Pericardium fibroblast (primary cell): ENCODE data around the gene EMC9. TPM values are rescaled to one million over a fixed set of nuclear protein-coding genes. Genes with fewer than 3 reads are reported as not detected.

Source experiments
- total RNA-seq: library from RNA; depleted of rRNA; stranded (reverse); fragments of >200 nt; gene quantifications from 2 replicates; pipeline ENCODE4 v1.2.3, GENCODE V29; 2015

EMC9 gene, protein sequence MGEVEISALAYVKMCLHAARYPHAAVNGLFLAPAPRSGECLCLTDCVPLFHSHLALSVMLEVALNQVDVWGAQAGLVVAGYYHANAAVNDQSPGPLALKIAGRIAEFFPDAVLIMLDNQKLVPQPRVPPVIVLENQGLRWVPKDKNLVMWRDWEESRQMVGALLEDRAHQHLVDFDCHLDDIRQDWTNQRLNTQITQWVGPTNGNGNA
- total RNA-seq = 10.2 and 11.3 TPM in 2 replicates

DNA sequence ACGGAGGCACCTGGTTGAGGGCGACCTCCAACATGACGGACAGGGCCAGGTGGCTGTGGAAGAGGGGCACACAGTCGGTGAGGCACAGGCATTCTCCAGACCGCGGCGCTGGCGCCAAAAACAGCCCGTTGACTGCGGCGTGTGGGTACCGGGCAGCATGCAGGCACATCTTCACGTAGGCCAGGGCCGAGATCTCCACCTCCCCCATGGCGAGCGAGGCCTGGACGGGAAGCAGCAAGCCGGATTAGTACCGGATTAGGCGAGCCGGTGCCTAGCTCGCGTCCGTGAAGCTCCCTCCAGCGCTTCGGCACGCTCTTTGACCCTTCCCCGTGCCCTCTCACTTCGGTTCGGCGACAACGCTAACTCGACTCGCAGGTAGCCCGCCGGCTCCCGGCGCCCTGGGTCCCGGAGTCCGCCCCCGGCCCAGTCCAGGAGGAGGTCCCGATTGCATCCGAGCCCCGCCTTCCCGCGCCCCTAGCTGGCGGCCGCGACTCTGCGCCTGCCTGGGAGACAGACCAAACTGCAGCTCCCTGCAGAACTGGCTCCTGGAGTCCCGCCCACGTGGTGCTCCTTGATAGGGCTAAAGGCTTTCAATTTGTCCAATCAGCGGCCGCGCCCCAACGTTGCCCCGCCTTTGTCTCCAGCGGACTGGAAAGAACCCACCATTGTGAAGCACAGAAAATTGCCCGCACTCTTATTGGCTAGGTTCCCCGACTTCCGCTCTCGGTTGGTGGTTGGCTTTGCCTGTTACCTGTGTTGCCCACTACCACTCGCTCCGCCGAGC lies at the start of gene EMC9:
Gene EMC9 (minus strand): TSS at position 495 of the 784 bp plus-strand sequence. CDS start 287 bp downstream, at position 208.

DNA sequence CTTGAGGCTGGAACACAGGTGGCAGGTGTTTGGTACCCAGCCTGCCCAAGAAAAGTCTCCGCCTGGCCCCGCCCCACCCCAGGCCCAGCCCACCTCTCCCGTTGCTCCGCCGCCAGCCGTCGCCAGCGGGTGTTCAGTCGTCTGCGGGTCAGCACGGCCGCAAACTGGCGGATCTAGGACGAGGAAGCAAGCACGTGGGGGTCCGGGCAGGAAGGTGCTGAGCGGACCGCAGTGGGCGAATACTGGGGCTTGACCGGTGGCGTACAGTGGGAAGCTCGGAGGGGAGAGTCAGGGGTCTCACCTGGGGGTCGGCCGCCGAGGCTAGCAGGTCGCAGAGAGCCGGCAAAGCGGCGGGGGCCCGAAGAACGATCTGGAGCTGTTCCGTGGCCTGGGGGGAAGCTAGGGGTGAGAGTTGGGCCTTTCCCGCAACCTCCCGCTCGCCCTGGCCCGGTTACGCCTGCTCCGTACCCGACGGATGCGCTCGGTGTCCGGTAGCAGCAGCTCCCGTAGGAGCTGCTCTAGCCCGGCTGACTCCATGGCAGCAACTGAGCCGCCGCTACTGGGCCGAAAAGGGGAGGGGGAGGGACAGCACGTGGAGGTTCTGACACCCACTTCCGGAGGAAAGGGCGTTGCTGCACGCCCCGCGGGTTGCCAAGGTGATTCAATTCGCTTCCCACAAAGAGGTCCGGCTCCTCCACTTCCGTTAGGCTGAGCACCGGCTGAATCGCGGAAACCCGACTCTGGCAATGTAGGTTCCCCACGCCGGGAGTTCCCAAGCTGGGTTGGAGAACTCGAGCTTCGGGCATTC lies 47.1 kb upstream of the EMC9 start, which contains the start of gene IPO4:
Gene IPO4 (minus strand): TSS at position 566 of the 808 bp plus-strand sequence. CDS start 29 bp downstream, at position 537.

DNA sequence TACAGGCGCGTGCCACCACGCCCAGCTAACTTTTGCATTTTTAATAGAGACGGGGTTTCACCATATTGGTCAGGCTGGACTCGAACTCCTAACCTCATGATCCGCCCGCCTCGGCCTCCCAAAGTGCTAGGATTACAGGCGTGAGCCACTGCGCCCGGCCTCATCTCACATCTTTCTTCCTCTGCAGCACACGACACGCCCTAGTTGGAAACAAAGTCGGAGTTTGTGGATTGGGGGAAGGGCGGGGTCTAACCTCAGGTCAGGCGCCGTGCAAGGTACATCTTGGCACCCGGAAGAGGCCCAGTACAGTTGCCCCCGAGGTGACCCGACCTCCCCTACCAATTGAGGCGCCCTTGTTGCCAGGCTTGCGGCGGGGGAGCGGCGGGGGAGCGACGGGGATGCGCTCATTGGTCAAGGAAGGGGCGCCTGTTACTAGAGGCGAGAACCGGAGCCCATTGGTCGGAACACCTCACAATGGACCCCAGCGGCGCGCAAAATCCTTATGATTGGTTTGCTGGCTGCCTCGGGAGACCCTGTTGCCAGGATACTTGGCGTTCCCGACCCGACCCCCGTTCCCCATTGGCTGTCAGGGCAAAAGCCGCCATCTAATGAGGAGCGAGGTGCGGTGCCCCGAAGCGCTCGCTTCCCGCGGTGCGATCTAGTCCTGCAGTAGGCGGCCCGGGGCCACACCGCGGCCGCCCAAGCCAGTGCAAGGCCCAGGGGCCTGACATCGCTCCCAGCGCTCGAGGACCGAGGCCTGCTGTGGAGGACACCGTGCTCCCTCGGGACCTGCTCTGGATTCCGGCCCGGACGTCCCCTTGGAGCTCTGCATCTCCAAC lies 30.2 kb upstream of the EMC9 start, which contains the start of gene REC8:
Gene REC8 (plus strand): TSS at position 659 of the 839 bp plus-strand sequence. CDS start 473 bp downstream, outside the sequence.

DNA sequence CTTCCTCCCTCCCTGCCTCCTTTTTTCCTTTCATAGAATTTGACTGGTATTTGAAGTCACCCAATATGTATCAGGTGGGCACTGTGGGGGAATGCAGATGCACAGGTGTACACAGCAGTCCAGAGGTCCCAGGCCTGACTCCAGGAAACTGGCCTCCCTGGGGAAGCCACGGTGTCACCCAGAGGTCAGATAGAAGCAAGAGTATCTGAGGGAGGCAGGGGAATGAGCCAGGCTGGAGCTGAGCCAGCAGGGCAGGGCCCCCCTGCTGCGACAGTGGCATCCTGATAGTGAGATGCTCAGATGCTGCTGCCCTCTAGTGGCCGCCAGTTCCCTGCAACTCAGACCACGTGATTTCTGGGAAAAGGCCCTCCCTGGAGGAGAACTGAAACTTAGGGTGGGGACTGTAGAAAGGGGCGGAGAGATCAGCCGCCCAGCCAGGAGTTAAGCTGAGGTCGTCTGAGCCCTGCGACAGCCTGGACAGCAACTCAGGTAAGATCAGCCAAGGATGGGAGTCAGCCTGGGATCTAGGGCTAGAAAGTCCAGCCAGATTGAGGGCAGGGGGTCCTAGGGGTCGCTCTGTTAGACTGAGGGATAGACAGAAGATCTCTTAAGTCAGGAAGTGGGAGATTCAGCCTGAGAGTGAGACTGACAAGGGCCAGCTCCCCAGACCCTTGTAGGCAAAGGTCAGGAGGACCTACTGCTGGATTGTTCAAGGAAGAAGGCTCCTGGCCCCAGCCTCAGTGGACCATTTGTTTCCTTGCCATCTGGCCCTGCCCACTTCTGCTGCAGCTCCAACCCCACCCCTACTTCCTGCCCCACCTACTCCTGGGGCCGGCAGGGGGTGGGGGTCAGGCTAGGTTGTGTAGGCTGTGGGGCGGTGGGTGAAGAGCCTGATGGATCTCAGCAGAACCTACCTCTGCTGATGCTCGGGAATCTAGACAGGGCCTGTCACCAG lies 19.7 kb upstream of the EMC9 start, which contains the start of gene IRF9:
Gene IRF9 (plus strand): TSS at position 416 of the 955 bp plus-strand sequence. CDS start 880 bp downstream, outside the sequence.

DNA sequence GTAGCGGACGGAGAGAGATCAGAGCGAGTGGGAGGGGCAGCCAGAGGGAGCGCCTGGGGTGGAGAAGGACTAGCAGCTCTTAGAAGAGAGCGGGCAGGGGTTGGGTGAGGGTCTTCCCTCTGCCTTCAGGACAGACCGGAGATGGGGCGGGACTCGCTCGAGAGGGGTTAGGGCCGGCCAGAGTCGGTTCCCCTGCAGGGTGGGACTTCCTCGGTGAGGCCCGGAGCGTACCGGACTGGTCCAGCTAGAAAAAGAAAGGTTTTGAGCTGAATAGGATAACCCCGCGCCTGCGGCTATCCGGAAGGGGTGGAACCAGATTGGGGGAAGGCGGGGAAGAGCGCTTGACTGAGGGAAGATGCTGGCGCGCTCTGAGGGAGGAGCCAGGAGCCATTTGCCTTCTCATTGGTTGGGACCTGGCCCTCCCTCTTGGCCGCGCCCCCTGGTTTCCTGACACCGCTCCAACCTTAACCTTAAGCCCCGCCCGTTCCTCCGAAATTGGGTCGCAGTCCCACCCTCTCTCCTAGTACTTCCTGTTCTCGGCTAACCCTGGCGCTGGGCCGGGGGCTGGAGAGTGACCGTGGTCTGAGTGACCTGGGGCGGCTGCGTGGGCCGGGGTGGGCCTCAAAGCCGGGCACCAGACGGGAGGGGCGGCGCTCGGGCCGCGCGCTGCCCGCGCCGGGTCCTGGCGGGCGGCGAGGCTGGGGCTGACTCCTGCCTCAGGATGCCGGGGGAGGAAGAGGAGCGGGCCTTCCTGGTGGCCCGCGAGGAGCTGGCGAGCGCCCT lies 5.8 kb upstream of the EMC9 start, which contains the start of gene RNF31:
Gene RNF31 (plus strand): TSS at position 521 of the 783 bp plus-strand sequence. CDS start 201 bp downstream, at position 722.

DNA sequence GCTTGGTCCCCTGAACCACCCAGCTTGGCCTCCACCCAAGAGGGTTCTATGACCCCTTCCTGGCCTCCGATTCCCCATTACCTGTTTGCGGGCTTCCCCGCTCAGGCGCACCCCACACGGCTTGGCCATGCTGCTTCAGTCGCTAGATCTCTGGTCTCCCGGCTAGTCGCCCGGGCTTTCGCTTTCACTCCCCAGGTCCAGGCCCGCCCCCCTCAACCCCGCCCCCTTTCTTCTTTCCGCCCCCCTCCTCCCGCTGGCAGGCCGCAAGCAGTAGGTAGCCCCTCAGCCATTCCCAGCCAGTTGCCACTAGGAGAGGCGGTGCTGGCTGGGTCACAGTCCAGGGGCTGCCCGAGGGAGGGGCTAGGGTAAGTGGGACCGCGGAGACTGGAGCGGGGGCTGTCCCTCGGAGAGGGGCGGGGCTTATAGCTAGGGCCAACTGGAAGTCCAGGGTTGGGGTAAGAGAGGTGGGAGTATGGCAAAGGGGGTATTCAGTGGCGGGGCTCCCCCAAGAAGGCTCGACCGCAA lies 5.1 kb upstream of the EMC9 start, which contains the start of gene PSME2:
Gene PSME2 (minus strand): TSS at position 158 of the 525 bp plus-strand sequence. CDS start 29 bp downstream, at position 129.

DNA sequence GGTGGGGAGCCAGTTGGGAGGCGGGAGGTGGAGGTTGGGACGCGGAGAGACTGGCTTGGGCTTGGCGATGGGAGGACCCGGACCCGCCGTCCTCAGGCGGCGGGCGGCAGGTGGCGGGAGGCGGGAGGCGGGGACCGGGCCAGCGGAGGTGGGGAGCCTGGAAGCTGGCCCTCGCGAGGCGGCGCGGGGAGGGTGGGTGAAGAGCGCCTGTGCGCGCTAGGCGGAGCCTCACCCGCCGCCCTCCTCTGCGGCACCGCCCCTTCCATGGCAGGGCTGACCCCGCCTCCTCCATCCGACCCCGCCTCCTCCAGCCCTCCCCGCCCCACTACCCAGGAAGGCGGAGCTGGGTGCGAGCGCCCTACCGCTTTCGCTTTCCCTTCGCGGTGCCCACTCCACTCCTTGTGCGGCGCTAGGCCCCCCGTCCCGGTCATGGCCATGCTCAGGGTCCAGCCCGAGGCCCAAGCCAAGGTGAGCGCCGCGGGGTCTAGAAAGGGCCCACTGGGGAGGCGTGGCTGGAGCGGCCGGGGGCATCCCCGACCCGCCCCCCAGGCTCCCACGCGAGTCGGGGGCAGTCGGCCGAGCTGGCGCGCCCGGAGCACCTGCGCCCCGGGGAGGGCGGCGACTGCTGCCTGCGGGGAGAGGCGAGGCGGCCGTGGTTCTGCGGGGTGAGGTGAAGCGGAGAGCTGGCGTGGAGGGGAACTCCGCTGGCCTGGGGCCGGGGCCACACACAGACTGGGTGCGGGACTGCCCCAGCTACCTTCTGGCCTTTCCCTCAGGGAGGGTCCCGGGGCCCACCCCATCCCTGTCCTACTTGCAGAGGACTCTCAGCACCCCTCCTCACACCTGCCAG lies 5.3 kb downstream of the EMC9 start, which contains the start of gene PSME1:
Gene PSME1 (plus strand): TSS at position 361 of the 850 bp plus-strand sequence. CDS start 69 bp downstream, at position 430.

DNA sequence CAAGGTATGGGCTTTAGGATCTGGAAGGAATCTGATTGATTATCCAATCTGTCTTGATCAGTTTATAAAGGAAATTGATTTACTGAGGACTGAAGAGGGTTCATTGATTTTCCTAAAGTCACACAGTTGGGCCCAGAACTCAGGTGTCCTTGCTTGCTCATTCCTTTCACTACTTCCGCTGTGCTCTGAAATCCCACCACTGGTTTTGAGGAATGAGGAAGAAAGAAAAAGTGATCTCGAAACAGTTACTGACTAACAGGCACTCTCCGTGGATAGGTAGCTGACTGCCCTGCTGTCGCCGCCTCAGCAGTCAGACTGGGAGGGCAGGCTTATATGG lies 11.0 kb downstream of the EMC9 start, which contains the start of gene FITM1:
Gene FITM1 (plus strand): TSS at position 280 of the 337 bp plus-strand sequence. CDS start 905 bp downstream, outside the sequence.

DNA sequence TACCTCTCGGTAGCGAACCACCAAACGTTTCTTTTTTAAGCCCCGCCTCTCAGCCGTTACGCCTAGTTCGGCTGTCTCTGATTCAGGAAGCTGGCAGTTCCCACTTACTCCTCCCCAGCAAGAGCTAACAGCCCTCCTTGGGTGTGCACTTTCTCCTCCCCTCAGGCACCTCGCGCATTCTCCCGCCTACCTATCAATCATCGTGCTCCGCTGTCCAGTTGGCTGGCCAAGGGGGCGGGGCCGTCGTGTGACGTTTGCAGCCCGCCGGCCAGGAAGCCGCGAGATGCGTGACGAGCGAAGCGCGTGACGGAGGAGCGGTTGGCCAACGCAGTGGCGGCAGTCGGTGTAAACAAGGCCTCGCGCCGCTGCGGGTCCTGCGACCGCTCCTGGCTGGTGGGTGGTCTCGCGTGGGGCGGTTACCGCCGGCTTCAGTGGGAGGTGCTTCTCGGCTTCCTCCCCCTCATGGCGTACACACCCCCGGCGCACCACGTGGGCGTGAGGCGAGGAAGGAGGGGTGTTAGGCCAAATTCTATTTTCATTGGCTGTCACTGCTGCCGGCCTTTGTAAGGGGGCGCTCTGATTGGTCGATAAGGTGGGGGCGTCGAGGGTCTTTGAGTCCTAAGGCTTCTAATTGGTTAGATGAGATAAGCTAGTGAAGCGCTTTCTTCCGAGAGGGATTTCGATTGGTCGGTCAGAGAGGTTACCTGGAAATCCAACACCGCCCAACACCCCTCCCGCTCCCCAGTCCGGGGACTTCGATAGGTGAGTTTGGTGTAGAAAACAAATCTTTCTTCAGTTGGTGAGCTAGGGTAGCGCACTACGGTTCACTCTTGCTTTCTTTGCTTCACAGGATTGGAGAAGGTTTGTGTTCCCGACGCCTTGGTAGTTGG lies 26.6 kb downstream of the EMC9 start, which contains the start of the genes DCAF11 and NRL:
Gene DCAF11 (plus strand): TSS at position 246 of the 890 bp plus-strand sequence. CDS start 818 bp downstream, outside the sequence.
Gene NRL (minus strand): TSS at position 418 of the 890 bp plus-strand sequence. CDS start 32,101 bp downstream, outside the sequence.

DNA sequence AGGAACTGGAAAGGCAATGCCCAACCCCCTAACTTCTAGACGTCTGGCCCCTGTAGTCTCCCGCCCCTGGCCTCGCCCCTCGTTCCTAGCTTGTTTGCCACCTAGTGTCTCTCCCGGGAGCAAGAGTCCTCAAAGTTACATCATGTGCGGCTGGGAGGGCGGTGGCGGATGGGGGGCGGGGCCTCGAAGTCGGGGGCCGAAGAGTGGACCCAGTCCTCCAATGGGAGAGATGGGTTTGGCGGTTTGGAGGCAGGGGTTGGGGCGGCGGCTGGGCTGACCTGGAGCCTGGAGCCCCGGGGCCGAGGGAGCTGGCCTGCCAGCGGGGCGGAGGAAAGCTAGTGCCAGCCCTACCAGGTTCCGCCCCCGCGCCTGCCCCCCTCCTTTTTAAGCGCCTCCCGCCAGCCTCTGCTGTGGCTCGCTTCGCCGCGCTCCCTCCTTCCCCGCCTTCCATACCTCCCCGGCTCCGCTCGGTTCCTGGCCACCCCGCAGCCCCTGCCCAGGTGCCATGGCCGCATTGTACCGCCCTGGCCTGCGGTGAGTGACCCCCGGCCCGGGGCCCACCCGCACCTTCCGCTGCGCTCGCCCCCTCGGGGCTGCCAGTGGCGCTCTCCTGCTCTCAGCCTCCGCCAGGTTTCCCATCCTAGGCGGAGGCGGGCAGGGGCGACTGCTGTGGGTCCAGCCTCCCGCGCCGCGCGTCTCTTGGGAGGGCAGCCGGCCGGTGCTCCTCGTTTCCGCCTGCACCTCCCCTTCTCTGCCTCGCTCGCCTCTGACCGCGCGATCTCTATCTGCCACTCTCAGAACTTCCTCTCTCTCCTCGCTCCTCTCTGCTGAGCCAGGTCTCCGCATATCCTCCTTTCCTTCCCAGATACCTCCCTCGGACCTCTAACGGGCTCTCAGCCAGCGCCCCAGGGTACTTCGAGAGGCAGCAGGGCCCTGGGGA lies 47.2 kb downstream of the EMC9 start, which contains the start of gene PCK2:
Gene PCK2 (plus strand): TSS at position 411 of the 940 bp plus-strand sequence. CDS start 95 bp downstream, at position 506.

Other genes with a start within 250 kb of the EMC9 start
- gene DHRS4, start 187.8 kb downstream of the EMC9 start, total RNA-seq = 54.4 and 60.7 TPM in 2 replicates
- gene DHRS4L2, start 152.7 kb downstream of the EMC9 start, total RNA-seq = 10.5 and 19.1 TPM in 2 replicates
- gene CARMIL3, start 89.6 kb downstream of the EMC9 start, total RNA-seq = 0.23 TPM in 1 of 2 replicates, not detected in the other
- not detected in 2 replicates for gene CPNE6, start 70.0 kb downstream of the EMC9 start, total RNA-seq
- 29.8 TPM in 2 replicates for gene PCK2, start 47.3 kb downstream of the EMC9 start, total RNA-seq
- gene DCAF11, start 26.8 kb downstream of the EMC9 start, total RNA-seq = 40.7 and 41.4 TPM in 2 replicates
- gene NRL, start 26.6 kb downstream of the EMC9 start, total RNA-seq = 0.12 and 3.7 TPM in 2 replicates
- gene FITM1, start 10.9 kb downstream of the EMC9 start, total RNA-seq = 0.09 TPM in 1 of 2 replicates, not detected in the other
- 155 and 162 TPM in 2 replicates for gene PSME1, start 5.4 kb downstream of the EMC9 start, total RNA-seq
- gene PSME2, start 5.0 kb upstream of the EMC9 start, total RNA-seq = 48.4 and 65.5 TPM in 2 replicates
- gene RNF31, start 5.9 kb upstream of the EMC9 start, total RNA-seq = 44.8 and 49.7 TPM in 2 replicates
- gene IRF9, start 19.7 kb upstream of the EMC9 start, total RNA-seq = 26.7 and 48.1 TPM in 2 replicates
- 15.1 and 18.4 TPM in 2 replicates for gene REC8, start 30.5 kb upstream of the EMC9 start, total RNA-seq
- 23.9 and 28.9 TPM in 2 replicates for gene IPO4, start 47.2 kb upstream of the EMC9 start, total RNA-seq
- 54.7 and 58.8 TPM in 2 replicates for gene TM9SF1, start 53.9 kb upstream of the EMC9 start, total RNA-seq
- gene TSSK4, start 64.1 kb upstream of the EMC9 start, total RNA-seq = not detected in 2 replicates
- 30.9 and 31.7 TPM in 2 replicates for gene CHMP4A, start 71.9 kb upstream of the EMC9 start, total RNA-seq
- gene MDP1, start 74.5 kb upstream of the EMC9 start, total RNA-seq = 16.2 and 17.8 TPM in 2 replicates
- 140 and 180 TPM in 2 replicates for gene NEDD8, start 90.8 kb upstream of the EMC9 start, total RNA-seq
- 30.3 and 55.7 TPM in 2 replicates for gene GMPR2, start 91.3 kb upstream of the EMC9 start, total RNA-seq
- gene TINF2, start 101.0 kb upstream of the EMC9 start, total RNA-seq = 48.6 and 58.6 TPM in 2 replicates
- 1.0 and 7.9 TPM in 2 replicates for gene TGM1, start 121.6 kb upstream of the EMC9 start, total RNA-seq
- gene RABGGTA, start 130.0 kb upstream of the EMC9 start, total RNA-seq = 23.0 and 27.1 TPM in 2 replicates
- 6.9 and 26.3 TPM in 2 replicates for gene DHRS1, start 158.2 kb upstream of the EMC9 start, total RNA-seq
- 10.9 and 11.0 TPM in 2 replicates for gene NOP9, start 158.3 kb upstream of the EMC9 start, total RNA-seq
- gene CIDEB, start 166.4 kb upstream of the EMC9 start, total RNA-seq = 1.0 and 1.2 TPM in 2 replicates
- 1.5 and 6.7 TPM in 2 replicates for gene LTB4R2, start 168.5 kb upstream of the EMC9 start, total RNA-seq
- gene LTB4R, start 169.9 kb upstream of the EMC9 start, total RNA-seq = 2.1 and 4.5 TPM in 2 replicates
- 0.26 and 2.1 TPM in 2 replicates for gene ADCY4, start 193.5 kb upstream of the EMC9 start, total RNA-seq
- gene RIPK3, start 198.4 kb upstream of the EMC9 start, total RNA-seq = 0.35 and 0.51 TPM in 2 replicates
- 59.5 and 83.0 TPM in 2 replicates for gene NFATC4, start 226.6 kb upstream of the EMC9 start, total RNA-seq